Skeletal muscle cell (primary cell): Measurements from ENCODE around the gene MAD2L2.

ENCODE experiments used
- DNase-seq: peaks from one replicate; pipeline ENCODE4 v3.0.0-alpha.2; 2010; ENCODE audit warnings: low read depth
- H3K4me3 ChIP-seq: 2 replicates; pipeline ENCODE4 v1.5.1; 2011; ENCODE audit warnings: low read depth, mild to moderate bottlenecking, control low read depth, low read length, moderate library complexity

MAD2L2 gene

DNA sequence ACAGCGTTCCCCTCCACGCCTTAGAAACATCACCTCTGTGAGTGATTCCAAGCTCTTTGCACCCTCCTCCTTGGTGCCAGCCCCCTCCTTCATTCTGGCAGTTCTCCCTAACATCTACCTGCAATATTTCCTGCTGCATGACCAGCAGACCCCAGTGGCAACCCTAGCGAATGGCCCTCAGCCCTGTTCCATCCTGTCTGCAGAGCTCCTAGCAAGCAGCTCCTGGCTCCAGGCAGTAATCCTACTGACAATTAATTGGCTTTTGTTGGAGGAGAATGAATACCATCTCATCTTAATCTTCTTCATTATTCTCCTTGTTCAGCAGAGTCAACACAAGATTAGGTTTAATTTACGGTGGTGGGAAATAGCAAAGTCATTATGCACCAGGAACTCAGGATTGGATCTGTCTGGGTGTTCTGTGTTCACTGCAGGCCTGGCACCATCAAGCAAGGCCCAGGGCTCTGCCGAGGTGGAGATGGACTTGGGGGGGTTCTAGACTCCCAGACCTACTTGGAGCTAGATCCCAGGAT lies 39.1 kb downstream of the MAD2L2 start:
- DNase-seq = no peak
- no peak overlapping the region for H3K4me3 ChIP-seq

DNA sequence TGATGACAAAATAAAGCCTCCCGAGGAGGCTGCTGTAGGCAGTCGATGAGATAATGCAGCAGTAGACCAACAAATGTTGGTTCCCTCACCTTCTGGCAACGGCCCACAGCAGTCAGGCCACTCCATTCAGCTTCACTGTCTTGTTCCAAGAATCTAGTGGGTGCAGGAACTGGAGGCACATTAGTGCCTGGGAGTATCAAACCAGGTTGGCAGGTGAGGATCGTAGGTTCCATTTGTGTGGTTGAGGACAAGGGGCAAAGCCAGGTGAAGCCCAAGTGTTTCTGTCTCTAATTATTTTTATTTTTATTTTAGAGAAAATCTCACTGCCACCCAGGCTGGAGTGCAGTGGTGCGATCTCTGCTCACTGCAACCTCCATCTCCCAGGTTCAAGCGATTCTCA lies 40.0 kb downstream of the MAD2L2 start:
- H3K4me3 ChIP-seq = no peak overlapping the region
- DNase-seq = no peak

DNA sequence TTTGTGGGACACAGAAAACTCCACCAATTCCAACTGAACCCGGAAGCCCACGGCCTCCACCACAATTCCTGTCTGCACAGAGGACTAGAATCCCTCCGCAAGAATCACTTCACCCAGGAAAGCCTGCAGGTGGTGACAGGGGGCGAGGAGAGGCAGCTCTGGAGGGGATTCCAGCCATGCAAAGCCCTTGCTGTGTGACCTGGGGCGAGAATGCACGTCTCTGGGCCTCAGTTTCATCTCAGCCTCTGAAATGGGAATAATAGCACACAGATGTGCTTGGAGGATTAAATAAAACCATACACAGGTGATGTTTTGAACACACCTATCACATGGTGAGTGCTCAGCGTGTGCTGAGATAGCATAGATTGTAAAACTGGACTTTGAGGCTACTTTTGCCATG lies 40.8 kb downstream of the MAD2L2 start:
- DNase-seq = no peak
- no peak overlapping the region for H3K4me3 ChIP-seq

DNA sequence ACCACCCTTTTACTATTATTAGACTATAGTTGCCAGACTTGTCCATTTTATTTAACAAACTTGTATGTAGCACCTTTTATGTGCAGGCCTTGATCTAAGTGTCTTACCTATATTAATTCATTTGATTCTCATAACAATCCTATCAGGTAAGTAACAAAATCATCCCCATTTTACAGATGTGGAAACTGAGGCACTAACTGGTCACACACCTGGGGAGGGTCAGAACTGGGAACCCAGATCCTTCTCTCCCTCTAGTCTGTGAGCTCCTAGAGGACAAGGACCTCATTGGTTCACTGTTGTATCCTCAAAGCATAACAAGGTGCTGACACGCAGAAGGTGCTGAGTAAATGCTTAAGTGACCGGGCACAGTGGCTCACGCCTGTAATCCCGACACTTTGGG lies 41.6 kb downstream of the MAD2L2 start:
- no peak overlapping the region for H3K4me3 ChIP-seq
- DNase-seq = no peak

DNA sequence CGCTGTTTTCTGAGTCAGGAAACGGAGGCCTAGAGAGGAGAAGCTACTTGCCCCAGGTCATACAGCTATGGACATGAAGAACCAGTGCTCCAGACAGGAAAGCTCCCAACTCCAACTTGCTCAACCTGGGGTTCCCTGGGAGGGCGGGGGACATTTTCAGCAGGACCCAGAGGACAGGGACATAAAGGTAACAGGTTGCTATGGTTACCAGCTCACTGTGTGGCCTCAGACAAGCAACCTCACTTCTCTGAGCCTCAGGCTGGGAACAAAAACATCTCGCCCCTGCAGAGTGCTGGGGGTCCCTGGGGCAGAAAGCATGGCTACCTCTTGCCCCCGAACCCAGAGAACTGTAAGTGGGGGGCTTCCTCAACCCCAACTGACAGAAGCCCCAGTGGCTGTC lies 42.8 kb downstream of the MAD2L2 start:
- no peak for DNase-seq
- H3K4me3 ChIP-seq = no peak overlapping the region

DNA sequence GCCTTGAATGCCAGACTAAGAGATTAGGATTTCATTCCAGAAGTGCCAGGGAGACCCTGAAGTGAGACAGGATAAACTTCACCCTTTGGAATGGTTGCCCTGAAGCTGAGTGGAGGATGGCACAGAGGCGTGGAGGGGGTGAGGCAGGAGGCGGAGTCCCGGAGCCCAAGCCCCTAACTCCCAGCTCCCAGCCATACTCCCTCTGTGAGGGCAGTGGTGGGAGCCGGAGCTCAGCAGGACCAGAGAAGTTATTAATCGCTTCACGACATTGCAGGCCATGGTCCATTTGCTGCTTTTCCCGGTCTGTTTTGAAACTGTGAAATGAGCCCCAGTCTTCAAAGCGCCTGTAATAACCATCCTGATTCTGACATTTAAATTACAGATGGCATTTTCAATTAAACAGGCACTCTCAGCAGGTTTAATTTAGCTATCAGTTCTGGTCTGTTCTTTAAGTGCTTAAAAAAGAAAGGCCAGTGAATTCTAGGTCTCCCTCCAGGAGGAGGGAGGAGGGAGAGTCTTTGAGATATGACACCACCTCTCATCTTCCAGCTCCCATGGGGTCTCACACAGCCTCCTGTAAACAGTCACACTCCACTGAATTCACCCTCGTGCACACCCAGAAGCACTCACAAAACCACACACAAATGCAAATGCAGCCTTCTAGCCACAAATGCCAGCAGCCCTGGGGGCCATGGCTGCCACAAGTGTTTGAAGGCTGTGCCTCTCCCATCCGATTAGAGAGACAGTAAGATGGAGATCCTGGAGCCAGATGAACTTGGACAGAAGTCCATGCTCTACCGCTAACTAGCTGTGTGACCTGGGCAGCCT lies 46.4 kb downstream of the MAD2L2 start:
- DNase-seq = no peak
- no peak overlapping the region for H3K4me3 ChIP-seq

DNA sequence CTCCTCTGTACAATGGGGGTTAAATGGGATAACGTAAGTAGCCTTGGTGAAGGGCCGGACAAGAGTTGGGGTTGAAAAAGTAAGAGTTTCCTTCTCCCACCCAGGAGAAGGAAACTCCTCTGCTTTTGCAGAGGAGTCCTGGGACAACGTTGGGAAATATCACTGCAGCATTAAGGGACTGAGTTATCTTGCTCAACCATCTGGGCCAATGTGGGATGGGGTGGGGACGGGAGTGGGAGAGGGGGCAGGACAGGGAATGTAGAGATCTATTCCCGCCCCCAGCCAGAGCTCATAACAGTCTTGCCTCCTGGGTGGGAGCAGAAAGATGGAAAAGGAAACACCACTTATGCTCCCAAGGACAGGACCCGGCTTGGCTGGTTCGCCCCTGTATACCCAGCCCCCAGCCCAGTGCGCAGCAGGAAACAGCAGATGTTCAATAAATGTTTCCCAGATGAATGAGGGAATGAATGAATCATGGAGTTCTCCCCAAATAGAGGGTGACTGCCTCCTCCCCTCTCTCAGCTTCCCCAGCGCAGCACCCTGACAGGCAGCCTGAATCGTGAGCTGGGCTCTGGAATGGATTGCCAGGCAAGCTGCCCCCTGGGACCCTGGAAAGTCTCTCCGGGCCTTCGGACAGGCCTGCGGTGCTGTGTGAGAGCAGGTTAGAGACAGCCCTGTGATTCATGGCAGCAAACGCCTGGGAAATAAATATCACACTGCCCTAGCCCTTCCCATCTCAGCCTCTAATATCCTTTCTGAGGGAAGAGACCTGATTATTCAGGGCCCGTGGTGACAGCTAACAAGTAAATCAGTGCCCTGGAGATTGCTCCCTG lies 51.5 kb downstream of the MAD2L2 start:
- no peak overlapping the region for H3K4me3 ChIP-seq
- no peak for DNase-seq

DNA sequence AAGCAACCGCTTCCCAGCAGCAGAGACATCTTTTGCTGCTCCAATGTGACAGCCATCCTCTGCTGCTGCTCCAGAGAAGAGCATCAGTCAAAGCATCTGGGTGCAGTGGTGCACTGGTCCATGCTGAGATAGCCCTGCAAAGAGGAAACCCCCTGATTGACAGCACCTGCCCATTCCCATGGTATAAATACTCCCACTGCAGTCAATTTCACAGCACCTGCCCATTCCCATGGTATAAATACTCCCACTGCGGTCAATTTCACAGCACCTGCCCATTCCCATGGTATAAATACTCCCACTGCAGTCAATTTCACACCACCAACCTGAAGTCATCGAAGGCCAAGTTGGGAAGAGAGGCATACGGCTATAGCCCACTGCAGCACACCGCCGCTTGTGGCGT lies 52.2 kb downstream of the MAD2L2 start:
- no peak for DNase-seq
- H3K4me3 ChIP-seq = no peak overlapping the region

DNA sequence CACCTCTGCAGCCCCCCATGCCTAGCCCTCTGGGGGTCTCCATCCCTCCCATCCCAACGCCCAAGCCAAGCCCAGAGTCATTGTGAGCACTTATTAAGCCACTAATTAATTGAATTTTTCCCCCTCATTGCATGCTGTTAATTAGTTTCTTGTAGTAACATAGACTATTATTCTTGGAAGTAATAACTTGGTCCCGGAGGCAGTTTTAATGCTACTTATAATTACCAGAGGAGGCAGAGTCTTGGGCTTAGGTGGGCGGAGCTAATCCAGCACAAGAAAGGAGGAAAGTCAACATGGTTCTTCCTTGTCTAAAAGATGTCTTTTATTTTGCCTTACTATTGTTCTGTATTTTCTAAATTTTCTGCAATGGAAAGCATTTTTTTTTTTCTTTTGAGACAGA lies 54.4 kb downstream of the MAD2L2 start:
- no peak for DNase-seq
- H3K4me3 ChIP-seq = no peak overlapping the region
